Fibroblast of peridontal ligament (primary cell): Measurements from ENCODE around the gene MCU.
"Not testable (repeated sequence)": the region's sequence is repeated elsewhere in the genome, so short reads cannot be mapped to it uniquely, and the experiment has no call there.

Experiments used
- DNase-seq: peaks from one replicate; pipeline ENCODE4 v3.0.0-alpha.2; 2010; ENCODE audit errors: extremely low read depth

The MCU gene

GRCh38 chr10:72687035-72687434, 4.9 kb upstream of the MCU start:
- DNase-seq: no peak

- DNase-seq: peak; percentile 88
Measured at GRCh38 chr10:72688208-72688651, 3.7 kb upstream of the MCU start.

GRCh38 chr10:72689660-72690059, 2.3 kb upstream of the MCU start:
- no peak for DNase-seq

- DNase-seq: no peak
Measured at GRCh38 chr10:72690071-72690755, 1.7 kb upstream of the MCU start.

- DNase-seq: no peak
Measured at GRCh38 chr10:72691470-72691862, 477 bp upstream of the MCU start.

GRCh38 chr10:72692744-72692993, 726 bp downstream of the MCU start:
- DNase-seq: no peak

- DNase-seq: peak; percentile 51
Measured at GRCh38 chr10:72692994-72693781, 1.2 kb downstream of the MCU start.

- DNase-seq: peak; percentile 80
Measured at GRCh38 chr10:72694476-72695369, 2.8 kb downstream of the MCU start.

GRCh38 chr10:72695496-72695895, 3.6 kb downstream of the MCU start:
- no peak for DNase-seq

- DNase-seq: peak; percentile 64
Measured at GRCh38 chr10:72697716-72698115, 5.8 kb downstream of the MCU start.

GRCh38 chr10:72702465-72702864, 10.5 kb downstream of the MCU start:
- not testable (repeated sequence) for DNase-seq

- DNase-seq: peak; percentile 91
Measured at GRCh38 chr10:72702868-72703581, 11.1 kb downstream of the MCU start.

GRCh38 chr10:72704117-72704516, 12.2 kb downstream of the MCU start:
- no peak for DNase-seq

- peak; percentile 68 for DNase-seq
Measured at GRCh38 chr10:72709041-72709440, 17.1 kb downstream of the MCU start.

- peak; percentile 83 for DNase-seq
Measured at GRCh38 chr10:72712136-72712535, 20.2 kb downstream of the MCU start.

GRCh38 chr10:72719941-72720592, 28.1 kb downstream of the MCU start:
- no peak for DNase-seq

- no peak for DNase-seq
Measured at GRCh38 chr10:72720814-72721660, 29.1 kb downstream of the MCU start.

- DNase-seq: no peak
Measured at GRCh38 chr10:72727130-72727529, 35.2 kb downstream of the MCU start.

GRCh38 chr10:72728462-72728861, 36.5 kb downstream of the MCU start:
- DNase-seq: no peak

- DNase-seq: peak; percentile 68
Measured at GRCh38 chr10:72729528-72729927, 37.6 kb downstream of the MCU start.
